Large intestine (tissue), 3 donors: ENCODE measurements around the gene SYT2. TPM values are rescaled to one million over a fixed set of nuclear protein-coding genes. Genes with fewer than 3 reads are reported as not detected.
"Not testable (repeated sequence)": the region's sequence is repeated elsewhere in the genome, so short reads cannot be mapped to it uniquely, and the experiment has no call there.

ENCODE experiments used
- DNase-seq, 2 donors: peaks; one replicate each; pipeline versions ENCODE4 v3.0.0 to v3.0.0-alpha.2; 2013
- H3K27ac ChIP-seq: one replicate; pipeline ENCODE4 v1.5.1; 2013; ENCODE audit warnings: low read length
- H3K27me3 ChIP-seq: 2 replicates; pipeline ENCODE4 v1.6.1; 2013; ENCODE audit warnings: low read length; ENCODE audit not compliant: control insufficient read depth, insufficient read depth
- H3K36me3 ChIP-seq: 2 replicates; pipeline ENCODE4 v1.6.1; 2013; ENCODE audit warnings: low read length; ENCODE audit not compliant: control insufficient read depth, insufficient read depth
- H3K4me1 ChIP-seq: one replicate; pipeline ENCODE4 v1.6.1; 2013; ENCODE audit warnings: low read length; ENCODE audit not compliant: control insufficient read depth, insufficient read depth
- H3K4me3 ChIP-seq: one replicate; pipeline ENCODE4 v1.5.1; 2013; ENCODE audit warnings: low read length
- H3K9me3 ChIP-seq: one replicate; pipeline ENCODE4 v1.6.1; 2013; ENCODE audit warnings: mild to moderate bottlenecking, low read depth, low read length, moderate library complexity; ENCODE audit not compliant: control insufficient read depth
- WGBS: methylation state at CpG from one replicate; pipeline ENCODE4 v1.1.5; 2013; ENCODE audit warnings: low lambda C conversion rate; ENCODE audit not compliant: insufficient coverage; 5-methylcytosine and 5-hydroxymethylcytosine counted together
- polyA plus RNA-seq: library from polyadenylated mRNA; unstranded; fragments of 120-200 nt; gene quantifications from one replicate; pipeline ENCODE4 v1.2.1, GENCODE V29; 2013

SYT2 gene
- polyA plus RNA-seq, 1 donor: 1.4 TPM

DNA sequence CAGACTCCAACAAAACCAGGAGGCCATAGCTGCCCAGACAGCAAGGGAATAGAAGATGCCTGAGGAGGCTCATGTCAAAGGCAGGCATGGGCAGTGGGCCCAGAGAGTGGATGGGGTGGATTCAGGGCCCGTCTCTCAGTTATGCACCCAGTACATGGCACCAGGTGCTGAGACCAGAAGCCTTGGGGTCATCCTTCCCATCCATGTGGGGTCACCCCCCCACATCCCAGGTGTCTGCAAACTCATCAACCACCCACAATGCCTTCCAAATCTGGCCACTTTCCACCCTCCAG is 95.1 kb downstream of the SYT2 start:
- H3K4me1 ChIP-seq, H3K27me3 ChIP-seq, H3K36me3 ChIP-seq, H3K4me3 ChIP-seq, DNase-seq, H3K9me3 ChIP-seq: not testable (repeated sequence)
- no CpG with 5 or more reads among the region's 1 CpG for WGBS
- peak overlapping the region; percentile 20 for H3K27ac ChIP-seq

DNA sequence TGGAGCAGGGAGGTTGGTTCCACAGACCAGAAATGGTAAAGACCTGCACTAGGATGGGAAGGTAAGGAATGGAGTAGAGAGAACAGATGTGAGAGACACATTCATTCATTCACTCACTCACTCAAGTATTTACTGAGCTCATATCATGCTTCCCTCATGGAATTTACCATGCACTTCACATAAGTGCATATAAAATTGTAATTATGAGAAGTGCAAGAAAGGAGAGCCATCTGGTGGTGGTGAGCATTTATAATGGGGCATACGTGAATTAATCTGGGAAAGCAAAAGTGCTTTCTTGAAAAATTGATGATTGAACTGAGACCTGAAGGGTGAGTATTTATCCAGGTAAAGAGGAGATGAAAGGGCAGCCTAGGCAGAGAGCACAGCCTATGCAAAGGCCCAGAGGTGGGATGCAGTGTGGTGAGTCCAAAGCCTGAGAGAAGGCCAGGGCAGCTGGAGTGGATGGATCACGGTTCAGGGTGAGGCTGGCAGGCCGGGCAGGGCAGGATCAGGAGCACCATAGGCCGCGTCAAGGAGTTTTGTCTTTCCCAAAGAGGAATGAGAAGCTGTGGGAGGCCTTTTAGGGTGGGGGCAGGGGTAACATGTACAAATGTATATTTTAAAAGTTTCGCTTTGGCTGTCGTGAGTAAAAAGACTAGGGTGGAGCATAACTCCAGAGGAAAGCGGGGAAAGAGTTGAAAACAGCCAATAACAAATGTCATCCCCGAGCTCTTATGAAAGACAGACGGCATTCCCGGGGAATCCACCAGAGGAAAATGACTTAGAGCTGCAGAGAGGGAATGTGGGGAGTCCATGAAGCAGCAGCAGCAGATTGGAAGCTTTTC is 95.7 kb downstream of the SYT2 start:
- H3K36me3 ChIP-seq, H3K27me3 ChIP-seq, H3K4me1 ChIP-seq, H3K4me3 ChIP-seq, DNase-seq, H3K9me3 ChIP-seq: not testable (repeated sequence)
- WGBS: 83% methylated on average over 4 of the region's 11 CpGs
- H3K27ac ChIP-seq: peak overlapping the region; percentile 20

DNA sequence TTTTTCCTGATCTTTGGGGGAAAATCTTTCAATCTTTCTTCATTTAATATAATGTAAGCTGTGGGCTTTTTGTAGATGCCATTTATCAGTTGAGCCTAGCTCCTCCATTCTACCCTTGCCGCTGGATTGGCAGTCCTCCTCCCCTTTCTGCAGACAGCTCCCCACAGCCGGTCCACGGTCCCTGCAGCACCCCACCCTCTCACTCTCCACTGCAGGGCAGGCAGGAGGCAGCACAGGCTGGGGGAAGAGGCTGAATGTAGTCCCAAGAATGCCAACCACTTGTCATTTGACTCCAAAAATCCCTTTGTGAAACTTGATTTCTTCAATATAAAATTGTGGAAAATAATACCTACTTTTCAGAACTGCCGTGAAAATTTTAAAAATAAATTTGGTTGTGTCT is 96.7 kb downstream of the SYT2 start:
- no peak for DNase-seq
- H3K27ac ChIP-seq: no peak overlapping the region
- H3K36me3 ChIP-seq: no peaks in the 10 kb centered on the region
- no peak overlapping the region for H3K4me3 ChIP-seq
- H3K4me1 ChIP-seq: no peaks in the 10 kb centered on the region
- H3K27me3 ChIP-seq: no peaks in the 10 kb centered on the region
- no CpG with 5 or more reads among the region's 4 CpGs for WGBS
- no peaks in the 10 kb centered on the region for H3K9me3 ChIP-seq

DNA sequence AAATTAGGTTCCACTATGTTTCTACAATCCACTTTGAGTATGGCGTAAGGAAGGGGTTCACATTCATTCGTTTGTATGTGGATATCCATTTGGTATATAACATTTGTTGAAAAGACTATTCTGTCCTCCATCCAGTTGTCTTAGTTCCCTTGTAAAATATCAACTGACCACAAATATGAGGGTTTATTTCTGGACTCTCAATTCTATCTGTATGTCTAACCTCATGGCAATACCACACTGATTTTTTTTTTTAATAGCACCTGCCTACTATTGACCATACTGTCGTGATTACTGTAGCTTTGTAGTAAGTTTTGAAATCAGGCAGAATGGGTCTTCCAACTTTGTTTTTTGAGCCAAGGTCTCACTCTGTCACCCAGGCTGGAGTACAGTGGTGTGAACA is 98.2 kb downstream of the SYT2 start:
- not testable (repeated sequence) for H3K36me3 ChIP-seq, DNase-seq, H3K4me3 ChIP-seq, H3K27me3 ChIP-seq, H3K4me1 ChIP-seq, H3K9me3 ChIP-seq, H3K27ac ChIP-seq
- 100% methylated on average over 2 of the region's 3 CpGs for WGBS

DNA sequence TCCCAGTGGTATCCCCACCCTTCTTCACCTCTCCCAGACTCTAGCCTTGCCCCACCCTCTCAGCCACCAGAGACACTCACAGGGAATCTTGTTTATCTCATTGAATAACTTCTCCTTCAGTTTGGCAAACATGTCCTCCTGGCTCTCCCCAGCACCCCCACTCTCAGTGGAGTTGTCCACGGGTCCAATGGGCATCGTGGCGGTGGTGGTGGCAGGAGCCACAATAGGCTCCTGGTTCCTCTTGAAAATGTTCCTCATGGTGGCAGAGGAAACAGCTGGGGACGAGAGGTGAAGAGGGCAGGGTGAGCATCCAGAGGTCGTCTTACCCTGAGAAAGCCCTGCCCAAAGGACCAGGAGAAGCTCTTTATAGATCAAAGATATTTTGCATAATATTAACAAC is 104.7 kb downstream of the SYT2 start:
- DNase-seq: no peak
- Histone ChIP-seq H3K9me3 (no peaks in the 10 kb centered on the region), H3K4me1 (no peaks in the 10 kb centered on the region), H3K27ac (no peak overlapping the region), H3K36me3 (peaks cover 4% of the 10 kb centered on the region), H3K27me3 (no peaks in the 10 kb centered on the region), H3K4me3 (no peak overlapping the region)
- no CpG with 5 or more reads among the region's 5 CpGs for WGBS

GRCh38 chr1:202603435-202603834 is 106.8 kb downstream of the SYT2 start:
- H3K9me3 ChIP-seq: no peaks in the 10 kb centered on the region
- H3K36me3 ChIP-seq: peaks cover 6% of the 10 kb centered on the region
- no peak for DNase-seq
- no peaks in the 10 kb centered on the region for H3K27me3 ChIP-seq
- H3K4me3 ChIP-seq: no peak overlapping the region
- no peak overlapping the region for H3K27ac ChIP-seq
- WGBS: no CpG with 5 or more reads among the region's 2 CpGs
- no peaks in the 10 kb centered on the region for H3K4me1 ChIP-seq

- Histone ChIP-seq H3K27me3 (no peaks in the 10 kb centered on the region), H3K4me3 (no peak overlapping the region), H3K4me1 (no peaks in the 10 kb centered on the region), H3K27ac (no peak overlapping the region), H3K9me3 (no peaks in the 10 kb centered on the region), H3K36me3 (peaks cover 10% of the 10 kb centered on the region)
- no CpG with 5 or more reads among the region's 10 CpGs for WGBS
- DNase-seq: no peak
Observed at GRCh38 chr1:202600432-202601041, 109.7 kb downstream of the SYT2 start.

DNA sequence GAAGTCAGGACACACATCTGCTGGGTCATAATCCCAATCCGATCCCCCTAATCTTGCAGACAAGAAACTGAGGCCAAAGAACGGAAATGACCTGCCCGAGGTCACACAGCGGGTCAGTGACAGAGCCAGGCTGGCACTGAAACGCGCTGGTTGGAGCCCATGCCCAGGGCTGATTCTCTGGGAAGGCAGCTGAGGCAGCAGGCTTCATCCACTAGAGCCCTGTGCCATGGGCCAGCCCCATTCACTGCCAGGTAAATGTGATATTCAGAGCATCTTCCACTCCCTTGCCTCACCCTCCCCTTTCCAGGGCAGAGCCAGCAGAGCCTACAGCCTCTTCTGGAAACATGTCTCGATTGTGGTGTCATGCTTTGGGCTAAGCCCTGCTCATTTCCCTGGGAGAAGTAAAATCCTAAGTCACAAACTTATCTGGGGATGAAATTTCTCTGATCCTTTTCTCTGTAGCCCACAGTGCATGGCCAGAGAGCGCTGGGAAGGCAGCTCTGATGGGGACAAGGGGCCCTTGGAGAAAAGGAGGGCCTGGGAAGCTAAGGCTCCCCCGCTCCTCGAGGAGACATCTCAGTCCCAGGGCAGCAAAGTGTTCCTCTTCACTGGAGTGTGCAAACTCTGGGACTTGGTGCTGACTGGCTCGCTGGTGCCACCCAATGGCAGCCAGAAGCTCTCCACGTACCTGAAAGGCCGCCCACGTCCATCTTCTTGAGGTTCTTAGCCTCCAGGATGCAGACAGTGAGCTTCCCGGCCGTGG is 110.4 kb downstream of the SYT2 start:
- peak; percentile 37 to 51 for DNase-seq
- Histone ChIP-seq H3K4me3 (no peak overlapping the region), H3K27me3 (no peaks in the 10 kb centered on the region), H3K36me3 (peaks cover 10% of the 10 kb centered on the region), H3K4me1 (no peaks in the 10 kb centered on the region), H3K9me3 (no peaks in the 10 kb centered on the region), H3K27ac (no peak overlapping the region)
- no CpG with 5 or more reads among the region's 16 CpGs for WGBS

DNA sequence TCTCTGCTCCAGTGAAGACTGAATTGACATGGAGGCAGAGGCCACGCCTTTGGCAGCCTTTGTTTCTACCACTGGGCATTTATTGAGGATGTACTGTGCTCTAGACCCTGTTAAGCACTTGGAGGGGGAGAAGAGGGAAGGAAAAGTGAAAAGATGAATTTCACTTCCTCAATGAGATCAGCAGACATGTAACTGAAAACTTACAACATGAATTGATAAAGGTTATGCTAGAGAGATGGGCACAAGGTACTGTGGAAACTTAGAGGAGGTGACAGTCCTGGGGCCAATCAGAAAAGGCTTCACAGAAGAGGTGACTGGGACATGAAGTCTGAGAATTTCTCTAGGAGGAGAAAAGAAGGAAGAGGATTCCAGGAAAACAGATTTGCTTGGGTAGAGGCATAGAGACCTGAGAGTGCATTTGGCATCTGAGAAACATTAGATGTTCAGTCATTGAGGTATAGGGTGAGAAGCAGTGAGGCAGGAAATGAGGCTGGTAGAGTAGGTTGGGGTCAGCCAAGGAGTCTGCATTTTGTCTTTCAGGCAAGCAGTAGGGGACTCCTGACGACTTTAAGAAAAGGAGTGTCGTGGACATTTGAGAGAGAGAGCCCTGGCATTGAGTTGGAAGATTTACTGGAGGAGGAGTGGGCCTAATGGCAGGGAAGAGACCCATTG is 113.0 kb downstream of the SYT2 start:
- WGBS: no CpG with 5 or more reads among the region's 3 CpGs
- Histone ChIP-seq H3K27me3 (no peaks in the 10 kb centered on the region), H3K9me3 (no peaks in the 10 kb centered on the region), H3K36me3 (peaks cover 13% of the 10 kb centered on the region), H3K4me3 (no peak overlapping the region), H3K4me1 (no peaks in the 10 kb centered on the region), H3K27ac (no peak overlapping the region)
- DNase-seq: no peak

DNA sequence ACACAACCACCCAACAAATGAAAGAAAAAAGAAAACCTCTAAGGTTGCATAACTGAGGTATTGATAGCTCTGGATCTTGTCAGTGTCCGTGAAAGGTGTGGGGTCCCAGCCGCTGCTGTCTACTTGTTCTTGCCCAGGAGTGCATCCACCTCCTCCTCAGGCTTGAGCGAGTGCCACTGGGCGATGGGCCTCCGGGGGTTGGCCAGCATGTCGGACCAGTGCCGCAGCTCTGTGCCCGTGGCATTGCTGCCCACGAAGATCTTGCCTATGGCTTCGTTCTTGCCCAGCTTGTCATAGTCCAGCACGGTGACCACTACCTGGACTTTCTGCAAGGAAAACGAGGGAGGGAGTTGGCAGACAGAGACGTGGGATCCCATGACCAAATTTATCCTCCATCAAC is 113.6 kb downstream of the SYT2 start:
- Histone ChIP-seq H3K4me1 (no peaks in the 10 kb centered on the region), H3K36me3 (peaks cover 17% of the 10 kb centered on the region), H3K27me3 (no peaks in the 10 kb centered on the region), H3K4me3 (no peak overlapping the region), H3K9me3 (no peaks in the 10 kb centered on the region), H3K27ac (no peak overlapping the region)
- WGBS: 80% methylated on average over 1 of the region's 13 CpGs
- no peak for DNase-seq
